NCI-H524 (cell line): ENCODE results near the gene CDA.

Experiments
- DNase-seq, 2 experiments: peaks; one replicate each; lab custom pipeline; 2025; lab: John Stamatoyannopoulos, UW

CDA gene

GRCh38 chr1:20648946-20649345 is 60.0 kb downstream of the CDA start:
- no peak for DNase-seq

GRCh38 chr1:20652300-20652699 is 63.4 kb downstream of the CDA start:
- DNase-seq = no peak

- no peak for DNase-seq
Measured at GRCh38 chr1:20654104-20654690, 65.3 kb downstream of the CDA start.

- DNase-seq = no peak
Measured at GRCh38 chr1:20657024-20657423, 68.1 kb downstream of the CDA start.

GRCh38 chr1:20658166-20658915 is 69.4 kb downstream of the CDA start:
- DNase-seq = no peak

- no peak for DNase-seq
Measured at GRCh38 chr1:20660363-20660762, 71.5 kb downstream of the CDA start.

GRCh38 chr1:20660847-20661206 is 71.9 kb downstream of the CDA start:
- no peak for DNase-seq

GRCh38 chr1:20661207-20662109 is 72.6 kb downstream of the CDA start, which contains the start of gene DDOST:
Gene DDOST, minus strand, starts transcription at chr1:20661369. Its CDS starts 19 bp downstream, at chr1:20661350.
- peak; percentile 96 to 99 for DNase-seq

GRCh38 chr1:20662110-20662475 is 73.2 kb downstream of the CDA start:
- DNase-seq = peak in 1 of 2 experiments; percentile 8

GRCh38 chr1:20663365-20663764 is 74.5 kb downstream of the CDA start:
- DNase-seq = no peak

- DNase-seq = no peak
Measured at GRCh38 chr1:20663969-20664715, 75.2 kb downstream of the CDA start.

GRCh38 chr1:20665726-20666125 is 76.8 kb downstream of the CDA start:
- DNase-seq = no peak

- no peak for DNase-seq
Measured at GRCh38 chr1:20666146-20666545, 77.2 kb downstream of the CDA start.

- DNase-seq = peak in 1 of 2 experiments; percentile 49
Measured at GRCh38 chr1:20666804-20667203, 77.9 kb downstream of the CDA start.
